ENCODE results near the gene FYCO1.

FYCO1 gene

DNA sequence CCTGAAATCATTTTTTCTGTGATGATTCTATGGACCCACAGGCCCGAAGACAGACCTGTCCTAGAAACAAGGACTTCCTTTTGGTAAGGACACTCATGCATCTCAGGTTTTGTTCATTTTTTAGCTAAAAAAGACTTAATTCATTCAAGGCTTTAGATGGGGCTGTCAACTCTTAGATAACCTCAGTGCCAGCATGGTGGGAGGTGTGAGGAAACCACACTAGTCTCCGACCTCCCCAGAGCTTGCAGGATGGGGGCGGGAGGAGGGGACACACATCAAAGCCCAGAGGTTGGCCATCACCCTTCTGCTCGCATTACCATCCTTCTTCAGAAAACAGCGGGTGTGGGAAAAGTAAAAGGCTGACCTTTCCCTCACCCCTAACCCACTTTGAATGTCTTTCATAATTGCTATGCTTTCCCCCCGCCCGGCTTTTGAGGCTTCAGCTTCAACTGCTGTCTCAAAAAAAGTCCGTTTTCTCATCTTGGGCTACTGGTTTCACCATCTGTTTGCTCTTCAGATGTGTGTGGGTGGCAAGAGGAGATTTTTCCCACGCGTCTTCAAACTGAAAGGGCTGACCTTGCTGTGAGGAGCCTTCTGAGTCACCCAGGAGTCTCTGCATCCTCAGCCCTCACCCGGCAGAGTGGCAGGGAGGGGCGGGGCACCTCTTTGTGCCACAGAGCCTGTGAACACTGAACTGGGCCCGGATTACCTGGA lies 79.9 kb downstream of the FYCO1 start:
- ChIA-PET POLR2A (no interaction called here), CTCF (no interaction called here)
- DNase-seq (ENCODE audit: extremely low spot score), result no peak

DNA sequence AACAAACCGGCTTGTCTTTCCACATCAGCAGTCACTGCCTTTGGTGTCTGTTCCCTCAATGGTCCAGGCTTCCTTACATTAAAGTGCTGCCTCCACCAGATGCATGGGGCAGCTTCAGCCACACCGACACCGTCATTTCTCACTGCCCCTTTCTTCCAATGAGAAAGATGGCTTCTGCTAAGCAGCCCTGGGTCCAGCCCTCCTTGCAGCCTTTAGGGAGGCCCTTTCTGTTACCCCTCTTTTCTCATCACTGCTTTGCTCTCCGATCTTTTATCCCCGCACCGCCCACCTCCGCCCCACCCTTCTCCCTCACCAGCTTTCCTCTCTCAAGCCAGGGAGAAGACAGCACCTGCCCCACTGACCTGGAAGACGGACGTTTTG lies 80.6 kb downstream of the FYCO1 start:
- POLR2A ChIA-PET, result no interaction called here
- TF ChIP-seq ARNT (IDR thresholded peaks at IDR 0.05) (no peak), ZNF384 (IDR thresholded peaks at IDR 0.05) (no peak), FOXM1 (IDR thresholded peaks at IDR 0.05; ENCODE audit: borderline replicate concordance) (no peak), FOXA1 (IDR thresholded peaks at IDR 0.05) (no peak), NFRKB (IDR thresholded peaks at IDR 0.05) (no peak), ELF4 (IDR thresholded peaks at IDR 0.05) (no peak), BHLHE40 (IDR thresholded peaks at IDR 0.05; ENCODE audit: borderline replicate concordance) (no peak), LEF1 (IDR thresholded peaks at IDR 0.05; ENCODE audit: borderline replicate concordance) (no peak), FOXK2 (IDR thresholded peaks at IDR 0.05) (no peak), SP1 (IDR thresholded peaks at IDR 0.05) (no peak), HDGF (IDR thresholded peaks at IDR 0.05; ENCODE audit: borderline replicate concordance) (no peak), CTBP1 (IDR thresholded peaks at IDR 0.05; ENCODE audit: borderline replicate concordance) (no peak), L3MBTL2 (conservative IDR thresholded peaks at IDR 0.05) (no peak)
- TF ChIP-seq, protein P1, sequence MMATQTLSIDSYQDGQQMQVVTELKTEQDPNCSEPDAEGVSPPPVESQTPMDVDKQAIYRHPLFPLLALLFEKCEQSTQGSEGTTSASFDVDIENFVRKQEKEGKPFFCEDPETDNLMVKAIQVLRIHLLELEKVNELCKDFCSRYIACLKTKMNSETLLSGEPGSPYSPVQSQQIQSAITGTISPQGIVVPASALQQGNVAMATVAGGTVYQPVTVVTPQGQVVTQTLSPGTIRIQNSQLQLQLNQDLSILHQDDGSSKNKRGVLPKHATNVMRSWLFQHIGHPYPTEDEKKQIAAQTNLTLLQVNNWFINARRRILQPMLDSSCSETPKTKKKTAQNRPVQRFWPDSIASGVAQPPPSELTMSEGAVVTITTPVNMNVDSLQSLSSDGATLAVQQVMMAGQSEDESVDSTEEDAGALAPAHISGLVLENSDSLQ (IDR thresholded peaks at IDR 0.05), result no peak
- CTCF ChIA-PET, result no interaction called here
- no peak for DNase-seq (ENCODE audit: extremely low spot score)

More for the DNA sequence above, 79.9 kb downstream of the FYCO1 start:
- no peak for TF ChIP-seq FOXA1 (IDR thresholded peaks at IDR 0.05)
- TF ChIP-seq FOXK2 (IDR thresholded peaks at IDR 0.05), result no peak
- no peak for TF ChIP-seq TARDBP (IDR thresholded peaks at IDR 0.05)
- TF ChIP-seq HDGF (IDR thresholded peaks at IDR 0.05; ENCODE audit: borderline replicate concordance), result no peak
- no peak for TF ChIP-seq ZNF384 (IDR thresholded peaks at IDR 0.05)
- TF ChIP-seq NFRKB (IDR thresholded peaks at IDR 0.05), result no peak
- no peak for TF ChIP-seq FOXM1 (IDR thresholded peaks at IDR 0.05; ENCODE audit: borderline replicate concordance)
- TF ChIP-seq BHLHE40 (IDR thresholded peaks at IDR 0.05; ENCODE audit: borderline replicate concordance), result no peak
- no peak for TF ChIP-seq ELF4 (IDR thresholded peaks at IDR 0.05)

GRCh38 chr3:45914362-45915058 lies 81.1 kb downstream of the FYCO1 start:
- DNase-seq (ENCODE audit: extremely low spot score), result no peak
- TF ChIP-seq FOXA1 (IDR thresholded peaks at IDR 0.05) (no peak), NFRKB (IDR thresholded peaks at IDR 0.05) (no peak), HDGF (IDR thresholded peaks at IDR 0.05; ENCODE audit: borderline replicate concordance) (no peak), TARDBP (IDR thresholded peaks at IDR 0.05) (no peak), CTBP1 (IDR thresholded peaks at IDR 0.05; ENCODE audit: borderline replicate concordance) (no peak), ZNF384 (IDR thresholded peaks at IDR 0.05) (no peak), ARNT (IDR thresholded peaks at IDR 0.05) (no peak), LEF1 (IDR thresholded peaks at IDR 0.05; ENCODE audit: borderline replicate concordance) (no peak), SUZ12 (IDR thresholded peaks at IDR 0.05) (no peak), FOXK2 (IDR thresholded peaks at IDR 0.05) (no peak), FOXM1 (IDR thresholded peaks at IDR 0.05; ENCODE audit: borderline replicate concordance) (no peak), L3MBTL2 (conservative IDR thresholded peaks at IDR 0.05) (no peak), SP1 (IDR thresholded peaks at IDR 0.05) (no peak), BHLHE40 (IDR thresholded peaks at IDR 0.05; ENCODE audit: borderline replicate concordance) (no peak), ELF4 (IDR thresholded peaks at IDR 0.05) (no peak)
- TF ChIP-seq, protein P1 (IDR thresholded peaks at IDR 0.05), result no peak
- ChIA-PET CTCF (no interaction called here), POLR2A (no interaction called here)

GRCh38 chr3:45912435-45912834 lies 83.2 kb downstream of the FYCO1 start:
- TF ChIP-seq SP1 (IDR thresholded peaks at IDR 0.05), result no peak
- TF ChIP-seq ELF4 (IDR thresholded peaks at IDR 0.05), result no peak
- no peak for TF ChIP-seq FOXM1 (IDR thresholded peaks at IDR 0.05; ENCODE audit: borderline replicate concordance)
- TF ChIP-seq ZNF384 (IDR thresholded peaks at IDR 0.05), result no peak
- TF ChIP-seq CTBP1 (IDR thresholded peaks at IDR 0.05; ENCODE audit: borderline replicate concordance), result no peak
- TF ChIP-seq NFRKB (IDR thresholded peaks at IDR 0.05), result no peak
- no peak for DNase-seq (ENCODE audit: extremely low spot score)
- ChIA-PET POLR2A (no interaction called here), CTCF (no interaction called here)

- no peak for TF ChIP-seq LEF1 (IDR thresholded peaks at IDR 0.05; ENCODE audit: borderline replicate concordance)
- TF ChIP-seq ZNF384 (IDR thresholded peaks at IDR 0.05), result no peak
- no peak for DNase-seq (ENCODE audit: extremely low spot score)
- ChIA-PET POLR2A (no interaction called here), CTCF (no interaction called here)
These were observed 84.0 kb downstream of the FYCO1 start for GRCh38 chr3:45911511-45912226.

- no peak for DNase-seq (ENCODE audit: extremely low spot score)
- TF ChIP-seq CTBP1 (IDR thresholded peaks at IDR 0.05; ENCODE audit: borderline replicate concordance) (no peak), SP1 (IDR thresholded peaks at IDR 0.05) (no peak), TARDBP (IDR thresholded peaks at IDR 0.05) (no peak), ARNT (IDR thresholded peaks at IDR 0.05) (no peak), ZNF384 (IDR thresholded peaks at IDR 0.05) (no peak)
- CTCF ChIA-PET, result no interaction called here
- POLR2A ChIA-PET, result no interaction called here
These were observed 84.7 kb downstream of the FYCO1 start for GRCh38 chr3:45910892-45911291.
